NB4 (cell line): ENCODE results near the gene ZMPSTE24.

Experiments used
- CTCF ChIP-seq: IDR thresholded peaks from one replicate; pipeline ENCODE4 v1.5.1; 2012; ENCODE audit warnings: low read depth, low read length
- MAX ChIP-seq: IDR thresholded peaks from 2 replicates; pipeline ENCODE4 v1.6.1; 2011; ENCODE audit warnings: low read depth, low read length
- POLR2A ChIP-seq: IDR thresholded peaks from 2 replicates; pipeline ENCODE4 v1.6.1; 2011; ENCODE audit warnings: mild to moderate bottlenecking; ENCODE audit not compliant: insufficient read length; ENCODE audit errors: extremely low read depth

- TF ChIP-seq CTCF = no peak
- no peak for TF ChIP-seq POLR2A
- TF ChIP-seq MAX = no peak
These were observed 5.4 kb upstream of the ZMPSTE24 start for GRCh38 chr1:40252601-40253000.
